Left forelimb (tissue), 1 donor: ENCODE measurements around the gene ZC3H4.
A peak's percentile ranks its signal among the peaks of the same experiment; 100 is the strongest.

ENCODE experiments used
- DNase-seq: peaks from one replicate; pipeline ENCODE4 v3.0.0-alpha.2; 2018; ENCODE audit warnings: low spot score

ZC3H4 gene

DNA sequence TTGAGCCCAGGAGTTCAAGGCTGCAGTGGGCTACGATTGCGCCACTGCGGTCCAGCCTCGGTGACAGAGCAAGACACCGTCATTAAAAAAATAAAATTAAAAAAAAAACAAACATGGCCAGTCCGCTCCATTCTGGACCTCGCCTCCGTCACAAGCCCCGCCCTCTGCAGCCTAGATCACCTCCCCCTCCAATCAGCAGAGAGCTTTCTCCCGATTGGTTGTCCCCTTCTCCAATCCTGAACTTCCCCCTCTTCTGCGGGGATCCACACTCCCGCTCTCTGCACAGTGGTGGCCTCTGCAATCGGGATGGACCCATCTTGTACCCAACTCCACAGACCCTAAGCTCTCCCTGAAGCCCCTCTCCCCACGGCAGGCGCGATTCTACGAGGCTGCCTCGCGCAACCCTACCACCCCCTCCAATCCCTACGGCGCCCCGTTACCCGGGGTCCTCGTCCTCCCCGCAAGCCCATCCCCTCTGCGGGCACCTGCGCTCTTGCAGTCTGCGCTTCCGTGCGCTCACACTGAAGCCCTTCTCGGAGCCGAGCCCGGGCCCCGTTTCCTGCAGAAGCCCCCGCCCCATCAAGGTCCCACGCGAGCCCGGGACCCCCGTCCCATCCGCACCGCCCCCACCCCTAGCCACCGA, 65.7 kb downstream of the ZC3H4 start:
- DNase-seq = peak; percentile 86

DNA sequence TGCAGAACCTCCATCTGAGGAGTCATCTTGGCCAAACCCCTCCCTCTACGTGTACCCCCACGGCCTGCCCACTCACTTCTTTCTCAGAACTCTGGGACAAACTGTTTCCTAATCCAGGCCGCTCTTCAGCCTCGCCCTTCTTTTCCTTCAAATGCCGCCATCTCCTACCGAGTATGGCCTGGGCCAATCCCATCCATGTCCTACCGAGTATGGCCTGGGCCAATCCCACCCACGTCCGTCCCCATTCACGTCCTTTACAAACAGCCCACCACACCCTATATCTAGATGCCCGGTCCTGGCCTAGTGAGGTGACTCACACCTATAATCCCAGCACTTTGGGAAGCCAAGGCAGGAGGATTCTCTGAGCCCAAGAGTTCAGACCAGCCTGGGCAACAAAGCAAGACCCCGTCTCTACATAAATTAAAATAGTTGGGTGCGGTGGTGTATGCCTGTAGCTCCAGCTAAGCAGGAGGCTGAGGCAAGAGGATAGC, 66.3 kb downstream of the ZC3H4 start:
- DNase-seq = no peak

DNA sequence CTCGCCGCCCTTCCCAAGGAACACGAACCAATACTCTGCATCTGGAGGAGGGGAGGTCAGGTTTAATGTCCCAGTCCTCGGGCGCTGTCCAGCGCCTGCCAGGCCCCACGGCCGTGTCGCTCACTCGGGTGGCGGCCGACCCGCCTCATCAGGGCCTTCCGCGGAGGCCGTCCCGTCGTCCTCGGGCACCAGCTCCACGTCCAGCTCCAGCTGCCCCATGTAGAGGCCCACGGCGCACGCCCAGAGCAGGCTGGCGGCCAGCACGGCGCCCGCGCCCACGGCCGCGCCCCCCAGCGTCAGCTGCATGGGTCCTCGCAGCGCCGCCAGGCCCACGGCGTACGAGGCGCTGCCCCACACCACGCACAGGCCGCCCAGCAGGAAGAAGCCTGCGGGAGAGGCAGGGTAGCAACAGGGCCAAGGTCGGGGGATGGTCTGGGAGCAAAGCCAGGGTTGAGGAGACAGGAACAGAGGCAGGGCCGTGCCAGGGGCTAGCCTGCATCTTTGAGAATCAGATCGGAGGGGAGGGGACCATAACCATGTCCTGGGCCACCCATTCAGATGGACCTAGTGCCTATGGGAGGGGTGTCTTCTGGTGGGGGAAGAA, 67.6 kb downstream of the ZC3H4 start:
- no peak for DNase-seq

DNA sequence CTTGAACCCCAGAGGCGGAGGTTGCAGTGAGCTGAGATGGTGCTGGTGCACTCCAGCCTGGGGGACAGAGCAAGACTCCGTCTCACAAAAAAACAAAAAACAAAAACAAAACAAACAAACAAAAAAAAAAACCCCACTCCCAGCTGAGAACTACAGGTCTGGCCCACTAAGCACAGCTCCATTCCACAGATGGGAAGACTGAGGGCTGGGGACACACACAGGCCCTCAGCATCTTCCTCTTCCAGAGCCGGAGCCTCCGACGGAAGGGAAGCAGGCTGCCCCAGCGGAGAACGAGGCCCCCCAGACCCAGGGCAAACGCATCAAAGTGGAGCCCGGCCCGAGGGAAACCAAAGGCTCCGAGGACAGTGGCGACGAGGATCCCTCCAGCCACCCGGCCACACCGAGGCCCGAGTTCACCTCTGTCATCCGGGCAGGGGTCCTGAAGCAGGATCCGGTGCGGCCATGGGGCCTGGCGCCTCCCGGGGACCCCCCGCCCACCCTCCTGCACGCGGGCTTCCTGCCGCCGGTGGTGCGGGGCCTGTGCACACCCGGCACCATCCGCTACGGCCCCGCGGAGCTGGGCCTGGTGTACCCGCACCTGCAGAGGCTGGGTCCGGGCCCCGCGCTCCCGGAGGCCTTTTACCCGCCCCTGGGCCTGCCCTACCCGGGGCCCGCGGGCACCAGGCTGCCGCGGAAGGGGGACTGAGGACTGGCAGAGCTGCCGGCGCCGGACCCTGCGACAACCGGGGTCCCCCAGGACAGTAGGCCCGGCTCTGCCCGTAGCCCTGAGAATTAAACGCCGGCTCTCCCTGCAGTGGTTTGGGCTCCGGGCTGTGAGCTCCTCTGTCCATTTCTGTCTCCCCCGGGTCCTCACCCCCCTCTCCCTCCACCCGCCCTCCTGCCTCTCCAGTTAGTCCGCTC, 68.4 kb downstream of the ZC3H4 start:
- DNase-seq = no peak

DNA sequence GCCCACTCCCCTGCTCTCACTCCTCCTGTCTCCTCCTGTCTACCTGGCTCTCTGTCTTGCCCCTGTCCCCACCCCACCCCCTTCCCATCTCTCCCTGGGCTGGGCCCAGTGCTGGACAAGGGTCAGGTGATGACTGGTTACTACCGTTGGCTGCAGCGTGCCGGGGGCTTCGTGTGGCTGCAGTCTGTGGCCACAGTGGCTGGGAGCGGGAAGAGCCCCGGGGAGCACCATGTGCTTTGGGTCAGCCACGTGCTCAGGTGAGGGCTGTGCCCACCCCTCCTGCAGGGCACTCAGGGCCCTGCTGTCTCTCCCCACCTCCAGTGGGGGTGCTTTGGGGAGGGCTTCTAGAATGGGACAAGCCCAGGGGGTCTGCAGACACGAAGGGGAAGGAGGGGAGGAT, 72.7 kb downstream of the ZC3H4 start:
- no peak for DNase-seq

DNA sequence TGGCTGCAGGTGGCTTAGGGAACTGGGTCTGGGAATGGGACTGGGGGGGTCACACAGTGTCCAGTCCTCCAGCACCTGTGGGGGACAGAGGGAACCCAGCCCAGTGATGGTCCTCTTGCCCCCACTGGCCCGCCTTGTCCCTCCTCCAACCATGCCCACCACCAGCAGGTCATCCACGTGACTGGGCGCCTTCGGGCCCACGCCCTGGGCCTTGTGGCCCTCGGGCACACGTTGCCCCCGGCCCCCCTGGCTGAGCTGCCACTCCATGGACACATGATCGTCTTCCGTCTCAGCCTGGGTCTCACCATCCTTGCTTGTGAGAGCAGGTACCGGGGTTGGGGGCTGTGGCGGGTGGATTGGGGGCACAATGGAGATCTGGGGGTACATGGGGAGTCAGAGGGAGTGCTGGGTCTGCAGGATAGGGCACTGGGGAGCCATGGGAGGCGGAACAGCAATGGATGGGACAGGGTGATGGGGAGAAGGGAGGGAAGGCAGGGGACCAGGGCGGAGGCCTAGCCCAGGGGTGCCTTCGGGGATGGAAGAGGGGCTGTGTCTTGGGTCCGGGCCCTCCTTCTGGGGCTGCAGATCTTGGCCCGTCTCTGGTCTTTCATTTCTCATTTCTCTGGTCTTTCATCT, 74.2 kb downstream of the ZC3H4 start:
- no peak for DNase-seq

DNA sequence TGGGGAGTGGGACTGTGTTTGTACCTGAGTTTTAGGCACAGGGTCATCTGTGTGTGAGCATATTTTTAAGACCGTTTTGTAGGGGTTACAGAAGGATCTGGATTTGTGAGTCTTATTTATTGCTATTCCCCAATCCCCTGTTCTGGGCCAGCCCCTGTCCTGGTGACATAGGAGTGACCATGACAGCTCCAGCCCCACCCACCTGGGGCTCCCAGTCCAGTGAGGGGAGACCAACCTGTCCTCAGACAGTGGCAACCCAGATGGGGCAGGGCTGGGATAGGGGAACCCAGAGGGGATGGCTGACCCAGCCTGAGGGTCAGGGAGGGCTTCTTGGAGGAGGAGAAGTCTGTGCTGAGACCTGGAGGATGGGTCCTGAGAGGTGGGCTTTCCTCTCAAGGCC, 75.8 kb downstream of the ZC3H4 start:
- no peak for DNase-seq

DNA sequence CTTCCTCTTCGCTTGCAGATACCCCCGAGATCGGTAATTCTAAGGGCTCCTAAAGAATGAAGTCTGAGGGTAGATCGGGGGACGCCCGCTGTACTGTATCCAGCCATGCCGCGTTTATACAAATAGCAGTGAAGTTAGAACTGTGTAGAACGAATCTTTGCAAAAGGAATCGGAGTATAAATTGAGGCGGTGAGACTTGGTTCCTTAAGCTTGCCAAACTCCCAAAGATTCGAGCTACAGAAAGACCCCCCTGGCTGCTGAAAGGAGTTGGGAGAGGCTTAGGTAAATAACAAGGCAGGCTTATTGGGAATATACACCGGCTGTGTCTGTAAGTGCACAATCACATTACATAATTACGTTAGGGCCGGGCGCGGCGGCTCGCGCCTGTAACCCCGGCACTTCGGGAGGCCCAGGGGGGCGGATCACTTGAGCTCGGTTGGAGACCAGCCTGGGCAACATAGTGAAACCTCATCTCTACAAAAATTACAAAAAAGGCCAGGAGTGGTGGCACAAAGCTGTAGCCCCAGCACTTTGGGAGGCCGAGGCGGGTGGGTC, 77.4 kb downstream of the ZC3H4 start:
- peak; percentile 67 for DNase-seq

DNA sequence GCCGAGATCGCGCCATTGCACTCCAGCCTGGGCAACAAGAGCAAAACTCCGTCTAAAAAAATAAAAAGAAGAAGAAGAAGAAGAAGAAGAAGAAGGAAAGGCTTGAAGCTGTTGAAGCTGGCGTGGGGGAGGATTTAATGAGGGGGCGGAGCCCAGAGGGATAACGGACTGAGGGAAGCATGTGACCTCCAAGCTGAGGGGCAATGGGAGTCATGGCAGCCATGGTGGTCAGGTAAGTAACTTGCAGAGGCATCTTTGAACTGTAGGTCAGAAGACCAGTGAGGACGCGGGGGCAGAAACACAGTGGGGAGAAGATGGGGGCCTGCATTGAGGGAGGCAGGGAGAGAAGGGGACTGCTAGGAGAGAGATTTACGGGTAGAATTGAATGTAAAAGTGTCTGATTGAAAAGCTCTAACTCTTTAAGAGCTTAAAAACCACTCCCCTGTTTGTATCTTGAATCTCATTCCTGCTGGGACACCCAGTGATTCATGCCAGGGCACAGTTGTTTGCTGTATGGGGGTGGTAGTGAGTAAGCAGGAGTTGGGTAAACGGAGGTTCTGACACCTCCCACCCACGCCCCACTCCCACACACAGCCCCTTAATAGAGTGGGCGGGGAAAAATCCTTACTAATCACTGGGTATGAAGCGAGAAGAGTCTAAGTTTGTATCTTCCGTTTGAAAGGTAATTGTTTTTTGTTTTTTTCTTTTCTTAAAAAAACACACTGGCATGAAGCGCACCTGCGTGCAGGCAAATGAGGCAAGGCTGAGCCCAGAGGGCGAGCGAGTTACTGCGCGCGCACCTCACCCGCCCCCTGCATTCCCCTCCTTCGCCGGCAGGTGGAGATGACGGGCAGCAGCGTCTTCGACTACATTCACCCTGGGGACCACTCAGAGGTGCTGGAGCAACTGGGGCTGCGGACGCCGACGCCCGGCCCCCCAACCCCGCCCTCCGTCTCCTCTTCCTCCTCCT, 78.2 kb downstream of the ZC3H4 start:
- peak; percentile 92 for DNase-seq

DNA sequence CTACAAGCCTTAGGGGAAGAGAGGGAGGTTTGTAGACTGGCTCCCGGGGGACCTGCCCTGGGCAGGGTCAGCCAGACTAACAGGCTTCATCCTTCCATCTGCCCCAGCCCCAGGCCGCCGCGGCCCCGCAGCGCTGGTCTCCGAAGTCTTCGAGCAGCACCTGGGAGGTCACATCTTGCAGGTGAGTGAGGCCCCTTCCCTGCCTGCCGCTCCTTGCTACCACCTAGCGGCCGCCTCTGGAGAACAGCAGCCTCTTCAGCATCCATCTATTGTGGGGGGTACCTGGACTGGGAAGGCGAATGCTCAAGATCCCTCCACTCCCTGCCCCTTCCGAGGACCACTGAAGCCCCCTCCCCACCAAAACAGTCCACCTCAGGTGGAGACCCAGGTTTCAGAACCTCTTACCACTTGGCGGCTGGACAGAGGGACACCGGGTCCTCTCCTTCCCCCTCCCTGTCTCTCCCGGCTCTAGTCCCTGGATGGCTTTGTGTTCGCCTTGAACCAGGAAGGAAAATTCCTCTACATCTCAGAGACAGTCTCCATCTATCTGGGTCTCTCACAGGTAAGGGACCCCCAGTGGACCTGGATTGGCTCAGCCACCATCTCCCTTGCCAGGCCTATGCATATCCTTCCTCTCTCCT, 81.3 kb downstream of the ZC3H4 start:
- no peak for DNase-seq

DNA sequence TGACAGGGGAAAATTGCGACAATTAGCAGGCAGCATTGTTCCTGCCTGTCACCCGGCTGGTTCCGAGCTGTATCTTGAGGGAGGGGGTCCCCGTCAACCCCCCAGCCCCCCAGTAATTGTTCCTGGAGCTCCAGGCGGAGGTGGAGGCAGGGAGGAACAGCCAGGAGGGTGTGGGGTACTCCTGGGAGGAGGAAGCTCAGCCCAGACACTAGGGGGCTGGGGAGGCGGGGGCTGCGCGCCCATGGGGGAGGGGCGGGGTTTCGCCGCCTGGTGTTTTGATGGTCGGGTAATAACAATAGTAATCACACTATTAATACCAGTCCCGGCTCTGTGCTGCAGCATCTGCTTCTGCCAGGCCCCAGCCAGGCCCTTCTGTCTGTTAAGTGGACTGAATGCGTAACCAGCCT, 85.4 kb downstream of the ZC3H4 start:
- no peak for DNase-seq

DNA sequence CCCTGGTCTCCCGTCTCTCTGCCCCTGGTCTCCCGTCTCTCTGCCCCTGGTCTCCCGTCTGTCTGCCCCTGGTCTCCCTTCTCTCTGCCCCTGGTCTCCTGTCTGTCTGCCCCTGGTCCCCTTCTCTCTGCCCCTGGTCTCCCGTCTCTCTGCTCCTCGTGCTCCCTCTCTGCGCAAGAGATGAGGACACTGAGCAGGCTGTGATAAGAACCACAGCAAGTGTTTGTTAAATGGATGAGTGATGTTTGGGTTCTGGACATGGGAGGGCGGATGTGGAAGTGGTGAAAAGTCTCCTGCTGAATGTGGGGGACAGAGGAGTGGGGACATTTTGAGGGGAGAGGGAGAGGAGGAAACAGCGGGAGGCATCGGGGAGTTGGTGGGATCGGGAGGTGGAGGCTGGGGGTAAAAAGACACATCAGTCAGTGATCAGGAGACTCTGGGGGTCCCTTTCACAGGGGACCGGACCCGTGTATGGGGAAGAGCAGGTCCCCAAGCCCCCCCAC, 85.9 kb downstream of the ZC3H4 start:
- DNase-seq = no peak

DNA sequence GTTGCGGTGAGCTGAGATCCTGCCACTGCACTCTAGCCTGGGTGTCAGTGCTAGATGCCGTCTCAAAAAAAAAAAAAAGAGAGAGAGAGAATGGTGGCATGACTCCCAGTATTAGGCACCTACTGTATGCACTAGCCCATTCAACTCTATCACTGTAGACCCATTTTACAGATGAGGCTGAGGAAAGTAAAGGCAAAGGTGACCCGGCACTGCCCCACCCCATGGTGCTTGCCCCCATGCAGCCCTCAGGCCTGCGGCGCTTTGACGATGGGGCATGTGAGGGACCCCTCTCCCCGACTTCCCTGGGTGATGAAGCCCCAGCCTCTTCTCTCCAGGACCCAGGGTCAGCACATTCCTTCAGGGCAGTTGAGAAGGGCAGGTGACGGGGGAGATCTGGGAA, 86.7 kb downstream of the ZC3H4 start:
- no peak for DNase-seq

DNA sequence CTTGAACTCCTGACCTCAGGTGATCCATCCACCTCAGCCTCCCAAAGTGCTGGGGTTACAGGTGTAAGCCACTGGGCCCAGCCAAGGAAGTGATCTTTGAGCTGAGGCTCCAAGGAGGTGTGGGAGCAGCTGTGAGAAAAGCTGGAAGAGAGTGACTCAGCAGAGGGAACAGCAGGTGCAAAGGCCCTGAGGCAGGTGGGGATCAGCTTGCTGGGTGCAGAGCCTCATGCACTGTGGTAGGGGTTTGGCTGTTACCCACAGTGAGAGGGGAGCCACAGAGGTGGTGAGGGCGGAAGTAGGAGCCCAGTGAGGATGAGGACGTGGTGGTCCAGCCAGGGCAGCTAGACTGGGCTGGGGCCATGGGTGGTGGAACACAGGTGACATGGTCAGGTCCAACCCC, 87.4 kb downstream of the ZC3H4 start:
- DNase-seq = no peak

DNA sequence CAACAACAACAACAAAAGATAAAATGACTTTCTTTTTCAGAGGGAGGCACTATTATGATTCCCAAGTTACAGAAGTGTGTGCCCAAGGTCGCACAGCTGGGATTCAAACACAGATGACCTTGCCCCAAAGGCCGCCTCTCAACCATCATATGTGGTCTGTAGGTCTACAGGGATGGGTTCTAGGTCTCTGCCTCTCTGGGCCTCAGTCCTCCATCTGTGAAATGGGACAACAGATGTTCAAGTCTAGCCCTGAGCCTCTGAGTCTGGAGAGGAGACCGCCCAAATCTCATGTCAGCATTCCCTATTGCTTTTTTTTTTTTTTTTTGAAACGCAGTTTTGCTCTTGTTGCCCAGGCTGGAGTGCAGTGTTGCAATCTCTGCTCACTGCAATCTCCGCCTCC, 89.1 kb downstream of the ZC3H4 start:
- DNase-seq = no peak

DNA sequence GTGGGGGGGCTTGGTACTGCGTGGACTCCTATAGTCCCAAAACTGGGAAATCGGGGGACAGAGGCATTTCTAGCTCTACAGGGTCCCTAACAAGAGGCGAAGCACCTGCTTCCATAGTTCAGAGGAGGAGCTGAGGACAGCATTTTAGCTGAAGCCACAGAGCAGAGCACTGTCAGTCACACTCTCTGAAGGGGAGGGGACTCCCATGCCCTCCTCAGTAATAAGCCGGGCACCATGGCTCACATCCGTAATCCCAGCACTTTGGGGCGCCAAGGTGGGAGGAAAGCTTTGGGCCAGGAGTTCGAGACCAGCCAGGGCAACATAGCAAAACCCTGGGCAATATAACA, 90.2 kb downstream of the ZC3H4 start:
- no peak for DNase-seq

DNA sequence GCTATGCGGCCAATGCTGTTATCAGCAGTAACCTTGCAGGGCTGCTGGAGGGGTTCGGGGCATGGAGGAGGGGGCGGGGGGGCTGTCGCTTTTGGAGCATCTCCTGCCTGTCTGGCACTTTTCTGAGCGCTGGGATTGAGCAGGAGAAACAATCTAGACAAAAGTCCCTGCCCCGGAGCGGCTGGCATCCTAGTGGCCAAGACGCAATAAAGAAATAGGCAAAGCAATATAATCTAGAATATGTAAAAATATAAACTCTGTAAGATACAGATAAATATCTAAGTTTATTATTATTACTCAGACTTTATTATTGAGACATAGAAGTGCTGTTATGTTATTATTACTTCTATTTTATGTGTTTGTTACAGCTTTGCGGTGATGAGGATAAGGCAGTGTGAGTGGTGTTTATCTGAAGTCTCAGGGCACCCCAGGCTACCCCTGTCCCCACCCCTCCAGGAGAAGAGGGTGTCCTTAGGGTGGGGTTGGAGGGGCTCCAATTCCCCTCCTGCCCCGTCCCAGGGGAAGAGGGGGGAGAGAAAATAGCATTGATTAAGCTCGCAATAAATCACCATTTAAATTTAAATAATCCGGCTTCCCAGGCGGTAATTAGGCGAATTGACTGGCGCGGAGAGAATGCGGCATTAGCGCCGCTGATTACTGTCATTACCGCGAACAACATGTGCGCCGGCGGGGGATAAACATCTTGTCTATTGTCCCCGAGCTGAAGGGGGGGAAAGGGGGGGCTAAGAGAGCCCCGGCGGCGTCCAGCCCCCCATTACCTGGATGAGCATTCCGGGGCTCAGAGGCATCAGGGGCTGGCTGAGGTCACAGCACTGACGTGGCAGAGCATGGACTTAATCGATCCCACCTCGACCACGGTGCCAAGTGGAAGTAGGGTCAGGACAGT, 90.8 kb downstream of the ZC3H4 start:
- no peak for DNase-seq

DNA sequence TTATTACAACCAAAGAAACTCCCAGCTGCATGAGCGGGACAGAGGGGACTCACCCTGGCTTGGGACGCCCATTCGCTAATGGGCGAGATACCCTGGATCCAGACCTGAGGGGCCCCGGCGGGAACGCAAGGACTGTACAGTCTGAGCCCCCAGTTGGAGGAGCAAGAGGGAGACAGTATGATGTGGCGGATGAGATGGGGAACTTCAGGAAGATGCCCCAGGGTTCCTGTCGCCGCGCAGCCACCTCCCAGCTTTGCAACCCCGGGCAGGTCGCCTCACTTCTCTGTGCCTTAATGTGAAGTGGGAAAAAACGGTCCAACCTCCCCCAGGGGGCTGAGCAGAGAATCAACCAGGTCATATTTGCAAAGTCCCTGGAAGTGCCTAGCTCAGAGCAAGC, 91.4 kb downstream of the ZC3H4 start:
- no peak for DNase-seq

DNA sequence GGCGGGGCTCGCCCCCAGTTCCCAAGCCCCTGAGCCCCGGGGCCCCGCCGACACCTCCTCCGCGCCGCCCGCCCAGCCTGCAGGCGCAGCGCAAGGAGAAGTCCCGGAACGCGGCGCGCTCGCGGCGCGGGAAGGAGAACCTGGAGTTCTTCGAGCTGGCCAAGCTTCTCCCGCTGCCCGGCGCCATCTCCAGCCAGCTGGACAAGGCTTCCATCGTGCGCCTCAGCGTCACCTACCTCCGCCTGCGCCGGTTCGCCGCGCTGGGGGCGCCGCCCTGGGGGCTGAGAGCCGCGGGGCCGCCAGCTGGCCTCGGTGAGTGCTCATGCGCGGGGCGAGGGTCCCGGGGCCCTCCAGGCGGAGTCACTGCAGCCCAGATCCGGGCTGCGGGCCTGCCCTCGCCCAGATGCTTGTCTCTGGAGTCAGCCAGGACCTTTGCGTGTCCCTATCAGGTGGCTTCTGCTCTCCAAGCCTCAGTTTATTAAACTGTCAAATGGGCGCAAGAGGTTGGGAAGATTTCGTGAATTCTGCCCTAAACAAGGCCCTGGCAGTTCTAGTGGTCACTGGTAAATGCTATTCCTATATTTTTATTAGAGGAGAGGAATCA, 91.9 kb downstream of the ZC3H4 start:
- DNase-seq = no peak
